COR-L47 (cell line): ENCODE data around the gene LBX2.

Experiments
- DNase-seq: peaks from one replicate; lab custom pipeline; 2025; lab: John Stamatoyannopoulos, UW

The LBX2 gene

GRCh38 chr2:74457129-74457548, 42.3 kb downstream of the LBX2 start:
- DNase-seq, result no peak

DNA sequence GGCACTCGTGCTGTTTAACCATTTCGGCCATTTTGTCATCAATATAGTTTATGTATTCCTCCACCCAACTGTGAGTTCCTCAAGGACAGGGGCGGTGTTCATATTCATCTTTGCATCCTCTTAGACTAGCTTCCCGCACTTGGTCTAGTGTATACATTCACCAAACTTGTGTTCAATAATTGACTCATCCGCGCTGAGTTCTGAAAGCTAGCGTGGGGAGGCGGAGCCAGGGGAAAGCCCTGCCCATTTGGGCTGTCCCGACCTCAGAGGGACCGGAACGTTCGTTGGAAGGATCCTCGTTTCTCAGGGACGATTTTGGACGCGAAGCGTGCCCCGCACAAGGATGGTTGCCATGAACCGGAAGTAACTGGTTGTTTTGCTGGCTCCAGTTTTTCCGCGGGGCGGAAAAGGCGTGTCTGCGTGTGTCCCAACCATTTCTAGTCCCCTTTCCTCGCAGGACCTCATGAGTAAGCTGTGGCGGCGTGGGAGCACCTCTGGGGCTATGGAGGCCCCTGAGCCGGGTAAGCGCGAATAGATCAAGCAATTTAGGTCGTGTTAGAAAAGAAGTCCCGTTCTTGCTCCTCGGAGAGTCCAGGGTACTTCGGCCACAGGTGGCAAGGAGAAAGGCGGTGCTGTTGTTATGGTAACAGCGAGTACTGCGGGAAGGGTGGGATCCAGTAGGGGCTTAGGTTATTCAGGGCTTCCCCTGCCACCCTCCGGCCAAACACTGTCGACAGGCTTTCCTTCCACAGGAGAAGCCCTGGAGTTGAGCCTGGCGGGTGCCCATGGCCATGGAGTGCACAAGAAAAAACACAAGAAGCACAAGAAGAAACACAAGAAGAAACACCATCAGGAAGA, 44.5 kb downstream of the LBX2 start, which contains the start of gene INO80B:
Gene INO80B, plus strand, starts transcription at position 434 of the 858 bp plus-strand sequence. Its CDS starts 30 bp downstream, at position 464.
- DNase-seq, result peak; percentile 95

GRCh38 chr2:74450570-74451190, 48.7 kb downstream of the LBX2 start:
- DNase-seq, result no peak

DNA sequence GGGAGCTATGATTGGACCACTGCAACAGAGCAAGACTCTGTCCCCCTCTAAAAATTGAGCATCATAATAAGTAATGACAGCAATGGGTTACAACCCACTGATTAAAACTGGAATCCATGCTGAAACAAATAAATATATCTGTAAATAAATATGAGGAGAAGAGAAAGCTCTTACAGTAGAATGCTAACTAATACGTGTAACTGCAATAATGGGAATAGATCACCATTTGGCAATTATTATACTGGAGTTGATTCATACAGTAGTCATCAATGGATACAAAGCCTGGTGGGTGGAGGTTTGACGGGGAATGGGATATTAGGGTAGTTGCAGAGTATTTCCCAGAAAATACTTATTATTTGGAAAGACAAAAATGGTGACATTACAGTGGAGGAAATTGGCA, 50.6 kb downstream of the LBX2 start:
- no peak for DNase-seq
